Testis (tissue), 2 donors: ENCODE data around the gene GRPR.

Experiments used
- CTCF ChIP-seq, 3 experiments: fragments of 450-650 bp in 2 of 3; fragments of 200-600 bp in 1 of 3; sonication (generic) in 1 of 3; IDR thresholded peaks; one replicate each; pipeline ENCODE4 v1.5.1; 2016 to 2019; ENCODE audit warnings: antibody characterized with exemption in 3 of 3, mild to moderate bottlenecking in 2 of 3, moderate library complexity in 1 of 3
- POLR2A ChIP-seq: fragments of 450-650 bp; IDR thresholded peaks from one replicate; pipeline ENCODE4 v1.6.1; 2017; ENCODE audit warnings: antibody characterized with exemption, mild to moderate bottlenecking, moderate library complexity

- TF ChIP-seq CTCF (IDR thresholded peaks at IDR 0.05) (no peak), POLR2A (no peak)
These were observed 21.1 kb downstream of the GRPR start for GRCh38 chrX:16144420-16144819.
